Peyer's patch (tissue), 4 donors: ENCODE measurements around the gene PRPF39.

Experiments used
- CTCF ChIP-seq, 6 experiments: fragments of 450-650 bp in 4 of 6; fragments of 200-600 bp in 2 of 6; sonication (generic) in 1 of 6; IDR thresholded peaks; one replicate each; pipeline ENCODE4 v1.5.1; 2017 to 2019; ENCODE audit warnings: antibody characterized with exemption in 6 of 6, mild to moderate bottlenecking in 3 of 6, moderate library complexity in 1 of 6
- POLR2A ChIP-seq, 2 donors: fragments of 450-650 bp; IDR thresholded peaks; one replicate each; pipeline ENCODE4 v1.5.1; 2017; ENCODE audit warnings: antibody characterized with exemption in 2 of 2, mild to moderate bottlenecking in 2 of 2, moderate library complexity in 2 of 2

- TF ChIP-seq CTCF (IDR thresholded peaks at IDR 0.05) (no peak), POLR2A (IDR thresholded peaks at IDR 0.05) (no peak)
Observed at GRCh38 chr14:45068396-45068795, 15.5 kb upstream of the PRPF39 start.
